Common myeloid progenitor, CD34-positive (primary cell): ENCODE measurements around the gene RAET1G.
"Not testable (repeated sequence)": the region's sequence is repeated elsewhere in the genome, so short reads cannot be mapped to it uniquely, and the experiment has no call there.

Source experiments
- CTCF ChIA-PET: fragments of 350-600 bp; sonication (Branson Sonifier 250); formaldehyde crosslinking; loops from one replicate; lab custom pipeline; 2021; ENCODE audit warnings: antibody characterized with exemption; lab: Charles Lee
- POLR2A ChIA-PET: fragments of 350-600 bp; sonication (Branson Sonifier 250); formaldehyde crosslinking; loops from one replicate; lab custom pipeline; 2021; ENCODE audit warnings: antibody characterized with exemption; lab: Charles Lee
- DNase-seq, 3 donors: peaks; one replicate each; pipeline versions ENCODE4 v3.0.0 to v3.0.0-alpha.2; 2013
- H3K27ac ChIP-seq, 2 experiments: 1 replicate in 1 of 2; 2 replicates in 1 of 2; pipeline ENCODE4 v1.7.0; 2013; ENCODE audit warnings: inconsistent platforms in 2 of 2, low read length in 2 of 2, mild to moderate bottlenecking in 2 of 2, low read depth in 1 of 2, moderate library complexity in 1 of 2; ENCODE audit not compliant: severe bottlenecking in 2 of 2, insufficient read depth in 1 of 2, poor library complexity in 1 of 2
- H3K27me3 ChIP-seq, 5 experiments: replicated peaks in 2 of 5; 1 replicate in 3 of 5; 2 replicates in 2 of 5; pipeline versions ENCODE4 v1.6.1 to v1.7.0; 2013; ENCODE audit warnings: low read length in 4 of 5, mild to moderate bottlenecking in 2 of 5, moderate library complexity in 2 of 5, inconsistent platforms in 1 of 5; ENCODE audit not compliant: insufficient read depth in 5 of 5, control insufficient read depth in 4 of 5
- H3K36me3 ChIP-seq, 4 experiments: 1 replicate in 2 of 4; 2 replicates in 2 of 4; pipeline versions ENCODE4 v1.6.1 to v1.7.0; 2013; ENCODE audit warnings: low read length in 3 of 4, control low read depth in 1 of 4, mild to moderate bottlenecking in 1 of 4; ENCODE audit not compliant: control insufficient read depth in 4 of 4, insufficient read depth in 4 of 4
- H3K4me1 ChIP-seq, 4 experiments: 1 replicate in 3 of 4; 2 replicates in 1 of 4; pipeline versions ENCODE4 v1.6.1 to v1.7.1; 2013; ENCODE audit warnings: low read length in 3 of 4, mild to moderate bottlenecking in 3 of 4, control low read depth in 1 of 4, inconsistent platforms in 1 of 4, moderate library complexity in 1 of 4; ENCODE audit not compliant: control insufficient read depth in 4 of 4, insufficient read depth in 4 of 4; ENCODE audit errors: control extremely low read depth in 1 of 4
- H3K4me3 ChIP-seq, 7 experiments: 1 replicate in 4 of 7; 2 replicates in 3 of 7; pipeline versions ENCODE4 v1.5.1 to v1.7.0; 2013; ENCODE audit warnings: mild to moderate bottlenecking in 7 of 7, low read length in 6 of 7, moderate library complexity in 6 of 7, inconsistent platforms in 2 of 7, low read depth in 2 of 7, control low read depth in 1 of 7; ENCODE audit not compliant: insufficient read depth in 4 of 7, control insufficient read depth in 1 of 7; ENCODE audit errors: extremely low read depth in 1 of 7
- H3K9me3 ChIP-seq, 5 experiments: 1 replicate in 4 of 5; 2 replicates in 1 of 5; pipeline versions ENCODE4 v1.6.1 to v1.7.1; 2013; ENCODE audit warnings: low read length in 4 of 5, mild to moderate bottlenecking in 2 of 5, inconsistent platforms in 1 of 5, low read depth in 1 of 5, moderate library complexity in 1 of 5; ENCODE audit not compliant: control insufficient read depth in 4 of 5, insufficient read depth in 2 of 5; ENCODE audit errors: control extremely low read depth in 1 of 5
- WGBS: methylation state at CpG from one replicate; pipeline ENCODE4 v1.1.5; 2013; ENCODE audit not compliant: insufficient coverage; 5-methylcytosine and 5-hydroxymethylcytosine counted together

RAET1G gene

DNA sequence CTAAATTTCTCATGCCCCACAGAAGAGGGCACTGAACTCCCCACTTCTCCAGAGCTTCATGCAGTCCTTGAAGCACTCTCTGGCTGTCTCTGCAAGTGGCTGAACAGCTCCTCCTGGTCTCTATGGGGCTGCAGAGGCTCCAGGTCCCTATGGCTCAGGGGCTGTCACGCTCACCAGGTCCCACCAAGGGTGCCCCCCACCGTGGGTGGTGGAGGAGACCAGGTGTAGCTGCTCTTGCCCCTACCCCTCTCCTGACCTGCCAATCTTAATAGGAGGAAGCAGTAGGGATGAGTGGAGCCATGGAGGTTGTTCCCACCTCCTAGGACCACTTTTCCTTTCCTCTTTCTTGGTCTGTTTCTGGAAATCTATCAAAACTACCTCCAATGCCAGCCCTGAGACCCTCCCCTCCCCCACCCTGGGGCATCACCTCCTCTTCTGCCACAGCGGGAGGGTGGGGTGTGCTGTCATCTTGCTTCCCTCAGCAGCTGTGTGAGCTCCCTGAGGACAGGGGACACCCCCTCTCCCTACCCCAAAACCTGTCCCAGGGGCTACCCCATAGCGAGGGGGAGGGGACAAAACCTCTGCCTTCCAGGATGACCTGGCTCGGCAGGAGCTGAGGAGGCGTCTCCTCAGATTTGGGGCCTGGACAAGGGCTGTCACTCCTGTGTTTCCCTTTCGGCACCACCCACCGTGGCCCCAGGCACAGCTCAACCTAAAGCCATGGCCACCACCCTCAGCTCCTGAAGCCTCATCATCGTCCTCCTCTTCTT, 13.0 kb downstream of the RAET1G start:
- Histone ChIP-seq H3K4me3 (no peak overlapping the region), H3K27me3 (peaks cover 0 to 14% (median 0%) of the 10 kb centered on the region in 5 experiments), H3K36me3 (no peaks in the 10 kb centered on the region), H3K9me3 (peaks cover 0 to 15% (median 10%) of the 10 kb centered on the region in 5 experiments), H3K4me1 (no peaks in the 10 kb centered on the region), H3K27ac (no peak overlapping the region)
- WGBS: 97% methylated on average over 5 of the region's 9 CpGs
- no peak for DNase-seq
- ChIA-PET POLR2A (no interaction called here), CTCF (no interaction called here)

DNA sequence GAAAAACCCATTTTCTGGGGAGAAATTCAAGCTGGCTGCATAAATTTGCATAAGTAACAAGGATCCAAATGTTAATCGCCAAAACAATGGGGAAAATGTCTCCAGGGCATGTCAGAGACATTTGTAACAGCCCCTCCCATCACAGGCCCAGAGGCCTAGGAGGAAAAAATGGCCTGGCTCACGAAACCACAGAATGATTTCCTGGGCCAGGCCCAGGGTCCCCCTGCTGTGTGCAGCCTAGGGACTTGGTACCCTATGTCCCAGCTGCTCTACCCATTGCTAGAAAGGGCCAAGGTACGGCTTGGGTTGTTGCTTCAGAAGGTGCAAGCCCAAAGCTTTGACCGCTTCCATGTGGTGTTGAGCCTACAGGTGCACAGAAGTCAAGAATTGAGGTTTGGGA, 14.4 kb downstream of the RAET1G start:
- H3K4me1 ChIP-seq, DNase-seq, H3K36me3 ChIP-seq, CTCF ChIA-PET, POLR2A ChIA-PET, H3K4me3 ChIP-seq, H3K27ac ChIP-seq: not testable (repeated sequence)
- WGBS: 90% methylated on average over 4 of the region's 4 CpGs
- peaks cover 0 to 15% (median 10%) of the 10 kb centered on the region in 5 experiments for H3K9me3 ChIP-seq
- peaks cover 0 to 14% (median 0%) of the 10 kb centered on the region in 5 experiments for H3K27me3 ChIP-seq

DNA sequence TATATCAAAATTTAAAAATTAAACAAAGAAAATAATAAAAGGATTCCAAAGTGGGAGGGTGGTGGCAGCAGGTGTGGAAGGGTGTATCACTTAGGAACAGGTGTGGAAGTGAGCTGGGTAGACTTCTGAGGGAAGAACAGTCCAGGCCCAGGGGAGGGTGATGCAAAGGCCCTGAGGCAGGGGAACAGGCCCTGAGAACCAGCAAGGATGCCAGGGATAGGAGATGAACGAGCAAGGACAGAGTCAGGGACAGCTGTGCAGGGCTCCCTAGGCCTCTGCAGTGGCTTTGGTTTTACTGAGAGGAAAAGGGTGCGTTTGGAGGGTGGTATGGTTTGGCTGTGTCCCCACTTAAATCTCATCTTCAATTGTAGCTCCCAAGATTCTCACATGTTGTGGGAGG, 15.6 kb downstream of the RAET1G start:
- peaks cover 0 to 13% (median 0%) of the 10 kb centered on the region in 5 experiments for H3K27me3 ChIP-seq

DNA sequence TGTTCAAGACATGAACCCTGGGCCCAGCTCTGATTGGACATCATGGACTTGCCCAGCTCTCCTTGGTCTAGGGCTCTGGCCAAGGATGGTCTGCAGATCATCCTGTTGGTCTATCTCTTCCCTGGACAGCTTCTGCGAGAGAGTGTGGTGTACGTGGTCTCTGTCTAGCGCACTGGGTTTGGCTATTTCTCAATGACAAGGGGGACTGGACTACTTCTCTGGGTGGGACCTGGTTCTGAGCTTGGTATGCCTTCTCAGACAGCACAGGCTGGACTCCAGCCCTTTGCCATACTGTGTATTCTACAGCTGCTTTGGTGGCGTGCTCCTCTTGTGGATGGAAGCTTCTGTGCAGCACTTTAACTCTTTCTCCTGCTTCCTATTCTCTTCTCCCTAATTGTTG, 16.5 kb downstream of the RAET1G start:
- CTCF ChIA-PET: interaction anchor here (1.4 kb wide), 1 partner anchor 36 kb away, joined by 4 read pairs; no protein-coding TSS in a partner anchor
- no peak for DNase-seq
- POLR2A ChIA-PET: no interaction called here

More for the DNA sequence above, 15.6 kb downstream of the RAET1G start:
- ChIA-PET CTCF (interaction anchor here (1.4 kb wide), 1 partner anchor 37 kb away, joined by 4 read pairs; no protein-coding TSS in a partner anchor), POLR2A (no interaction called here)
- H3K4me1 ChIP-seq: no peaks in the 10 kb centered on the region
- H3K4me3 ChIP-seq: no peak overlapping the region
- no peak overlapping the region for H3K27ac ChIP-seq
- peaks cover 0 to 15% (median 10%) of the 10 kb centered on the region in 5 experiments for H3K9me3 ChIP-seq
- H3K36me3 ChIP-seq: no peaks in the 10 kb centered on the region
- WGBS: no CpG with 5 or more reads among the region's 2 CpGs
- no peak for DNase-seq

DNA sequence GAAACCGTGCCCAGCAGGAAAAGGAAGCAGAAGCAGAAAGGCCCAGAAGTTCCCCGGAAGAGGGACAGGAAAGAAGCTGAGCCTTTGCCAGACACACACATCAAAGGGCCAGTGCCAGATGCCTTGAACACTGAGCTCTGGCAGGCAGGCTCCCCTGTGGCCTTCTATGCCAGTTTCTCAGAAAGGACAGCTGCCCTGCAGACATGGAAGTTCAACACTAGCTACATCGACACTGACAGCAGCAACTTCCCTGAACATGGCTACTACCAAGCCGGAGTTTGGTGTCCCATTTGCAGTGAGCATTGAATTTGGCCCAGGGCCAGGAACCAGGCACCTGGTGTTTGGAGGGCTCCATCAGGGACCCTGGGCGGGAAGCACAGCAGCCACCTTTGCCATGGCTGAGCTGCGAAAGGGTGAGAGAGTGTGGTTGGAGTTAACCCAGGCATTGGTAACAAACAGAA, 17.0 kb downstream of the RAET1G start:
- ChIA-PET POLR2A (no interaction called here), CTCF (interaction anchor here (0.5 to 0.9 kb wide), 2 partner anchors 19 to 74 kb away, joined by 3 read pairs; no protein-coding TSS in a partner anchor)
- H3K4me3 ChIP-seq: no peak overlapping the region
- H3K4me1 ChIP-seq: no peaks in the 10 kb centered on the region
- no peak for DNase-seq
- H3K27me3 ChIP-seq: peaks cover 0 to 7% (median 0%) of the 10 kb centered on the region in 5 experiments
- no peaks in the 10 kb centered on the region for H3K36me3 ChIP-seq
- 88% methylated on average over 6 of the region's 6 CpGs for WGBS
- peaks cover 0 to 15% (median 10%) of the 10 kb centered on the region in 5 experiments for H3K9me3 ChIP-seq
- no peak overlapping the region for H3K27ac ChIP-seq

More for the DNA sequence above, 16.5 kb downstream of the RAET1G start:
- peaks cover 0 to 9% (median 0%) of the 10 kb centered on the region in 5 experiments for H3K27me3 ChIP-seq
- no peaks in the 10 kb centered on the region for H3K36me3 ChIP-seq
- no peaks in the 10 kb centered on the region for H3K4me1 ChIP-seq
- no peak overlapping the region for H3K27ac ChIP-seq
- H3K9me3 ChIP-seq: peaks cover 0 to 15% (median 10%) of the 10 kb centered on the region in 5 experiments
- WGBS: 96% methylated on average over 4 of the region's 4 CpGs
- no peak overlapping the region for H3K4me3 ChIP-seq

DNA sequence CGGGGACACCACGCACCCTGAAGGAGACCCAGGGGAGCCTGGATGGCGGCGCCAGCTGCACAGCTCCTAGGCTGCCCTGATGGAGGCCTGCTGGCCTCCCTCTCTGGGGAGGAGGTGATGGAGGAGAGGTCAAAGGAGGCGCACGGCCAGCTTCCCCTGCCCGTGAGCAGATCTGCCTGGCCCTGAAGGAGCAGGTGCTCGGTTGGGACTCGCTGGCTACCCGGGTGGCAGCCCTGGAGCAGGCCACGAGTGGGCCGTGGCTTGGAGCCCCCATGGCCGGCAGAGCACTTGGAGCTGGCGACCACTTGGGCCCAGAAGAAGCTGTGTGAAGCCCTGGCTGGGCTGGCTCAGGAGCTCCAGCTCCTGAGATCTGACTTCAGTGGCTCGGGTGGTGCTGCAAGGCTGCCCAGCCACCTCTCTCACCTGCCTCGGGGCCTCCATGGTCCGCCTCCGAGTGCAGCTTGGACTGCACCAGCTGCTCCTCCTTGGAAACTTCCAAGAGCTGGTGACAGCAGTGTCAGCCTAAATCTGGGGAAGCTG, 17.5 kb downstream of the RAET1G start:
- Histone ChIP-seq H3K36me3 (no peaks in the 10 kb centered on the region), H3K4me3 (no peak overlapping the region), H3K27ac (no peak overlapping the region), H3K27me3 (peaks cover 0 to 5% (median under 1%) of the 10 kb centered on the region in 5 experiments), H3K4me1 (no peaks in the 10 kb centered on the region), H3K9me3 (peaks cover 0 to 15% (median 10%) of the 10 kb centered on the region in 5 experiments)
- no peak for DNase-seq
- WGBS: 98% methylated on average over 16 of the region's 18 CpGs
- CTCF ChIA-PET: interaction anchor here (0.5 to 1.3 kb wide), 5 partner anchors 19 to 73 kb away, joined by 3 read pairs; no protein-coding TSS in a partner anchor
- POLR2A ChIA-PET: no interaction called here
